Endothelial cell of hepatic sinusoid (primary cell): ENCODE measurements around the gene SLC35F3.
"Not testable (repeated sequence)": the region's sequence is repeated elsewhere in the genome, so short reads cannot be mapped to it uniquely, and the experiment has no call there.

Source experiments
- in situ Hi-C: cut with HindIII; loops from 2 replicates; pipeline ENCODE4 v1.10.0; 2017; ENCODE audit warnings: low sequenced_read_pairs

SLC35F3 gene

GRCh38 chr1:234243521-234244260 is 339.2 kb downstream of the SLC35F3 start:
- in situ Hi-C loops = no loop called here

GRCh38 chr1:234244482-234244881 is 340.0 kb downstream of the SLC35F3 start:
- in situ Hi-C loops = no loop called here

- in situ Hi-C loops = no loop called here
Measured at GRCh38 chr1:234246638-234247116, 342.2 kb downstream of the SLC35F3 start.

- in situ Hi-C loops = not testable (repeated sequence)
Measured at GRCh38 chr1:234247746-234248145, 343.3 kb downstream of the SLC35F3 start.

- in situ Hi-C loops = no loop called here
Measured at GRCh38 chr1:234250747-234251146, 346.3 kb downstream of the SLC35F3 start.

GRCh38 chr1:234253732-234254131 is 349.3 kb downstream of the SLC35F3 start:
- in situ Hi-C loops = no loop called here

GRCh38 chr1:234256359-234256758 is 351.9 kb downstream of the SLC35F3 start:
- in situ Hi-C loops = no loop called here

- in situ Hi-C loops = no loop called here
Measured at GRCh38 chr1:234258071-234258470, 353.6 kb downstream of the SLC35F3 start.

- in situ Hi-C loops = no loop called here
Measured at GRCh38 chr1:234260578-234260977, 356.1 kb downstream of the SLC35F3 start.

- in situ Hi-C loops = no loop called here
Measured at GRCh38 chr1:234261545-234261944, 357.1 kb downstream of the SLC35F3 start.

GRCh38 chr1:234262007-234262753 is 357.7 kb downstream of the SLC35F3 start:
- in situ Hi-C loops = no loop called here

- in situ Hi-C loops = no loop called here
Measured at GRCh38 chr1:234262754-234263105, 358.3 kb downstream of the SLC35F3 start.

GRCh38 chr1:234264832-234265231 is 360.4 kb downstream of the SLC35F3 start:
- in situ Hi-C loops = no loop called here

- in situ Hi-C loops = no loop called here
Measured at GRCh38 chr1:234265321-234265720, 360.8 kb downstream of the SLC35F3 start.

GRCh38 chr1:234265861-234266260 is 361.4 kb downstream of the SLC35F3 start:
- in situ Hi-C loops = no loop called here

GRCh38 chr1:234270093-234270492 is 365.6 kb downstream of the SLC35F3 start:
- in situ Hi-C loops = no loop called here

- in situ Hi-C loops = no loop called here
Measured at GRCh38 chr1:234270581-234271242, 366.2 kb downstream of the SLC35F3 start.

GRCh38 chr1:234271243-234271606 is 366.7 kb downstream of the SLC35F3 start:
- in situ Hi-C loops = no loop called here

GRCh38 chr1:234272656-234273312 is 368.3 kb downstream of the SLC35F3 start:
- in situ Hi-C loops = no loop called here

- in situ Hi-C loops = no loop called here
Measured at GRCh38 chr1:234273981-234274380, 369.5 kb downstream of the SLC35F3 start.

- in situ Hi-C loops = no loop called here
Measured at GRCh38 chr1:234276151-234276788, 371.8 kb downstream of the SLC35F3 start.
